ENCODE data around the gene MRM1. TPM values are rescaled to one million over a fixed set of nuclear protein-coding genes. Genes with fewer than 3 reads are reported as not detected.
A peak's percentile ranks its signal among the peaks of the same experiment; 100 is the strongest.

Gene MRM1
- polyA plus RNA-seq, 2 of the 4 experiments (the other 2 are of a cell fraction) = 12.7 to 21.7 TPM

GRCh38 chr17:36591434-36592315 lies 9.7 kb upstream of the MRM1 start, which contains the start of gene DHRS11 (continued):
- TF ChIP-seq CTCF (IDR thresholded peaks at IDR 0.05) (peak; percentile 21; the same call in 2 of the 3 replicates), SMC3 (IDR thresholded peaks at IDR 0.05) (no peak), MYC (IDR thresholded peaks at IDR 0.05; ENCODE audit: borderline replicate concordance, low read length) (no peak), MAFK (IDR thresholded peaks at IDR 0.05; ENCODE audit: partially characterized antibody) (no peak), KDM5A (IDR thresholded peaks at IDR 0.05) (no peak), HOXB13 (CRISPR knock-in tag; IDR thresholded peaks at IDR 0.05; ENCODE audit: low read depth) (no peak), NFE2L2 (conservative IDR thresholded peaks at IDR 0.05; ENCODE audit: low read length) (no peak), RNF2 (IDR thresholded peaks at IDR 0.05; ENCODE audit: borderline replicate concordance, low read depth) (no peak), ZC3H11A (IDR thresholded peaks at IDR 0.05) (no peak), CBX2 (IDR thresholded peaks at IDR 0.05; ENCODE audit: borderline replicate concordance, low read depth) (no peak), CEBPB (IDR thresholded peaks at IDR 0.05) (no peak), USF2 (IDR thresholded peaks at IDR 0.05) (no peak), NPAS2 (CRISPR knock-in tag; IDR thresholded peaks at IDR 0.05; ENCODE audit: borderline replicate concordance) (no peak), FOSL2 (IDR thresholded peaks at IDR 0.05) (no peak), FOSL2 (CRISPR knock-in tag; IDR thresholded peaks at IDR 0.05) (no peak), ESRRA (IDR thresholded peaks at IDR 0.05; ENCODE audit: borderline replicate concordance, low read length) (no peak), POLR2AphosphoS2 (conservative IDR thresholded peaks at IDR 0.05; ENCODE audit: low read length) (peak; percentile 93; the same call in 1 of the 2 replicates), E2F6 (IDR thresholded peaks at IDR 0.05; ENCODE audit: borderline replicate concordance, low read depth) (no peak), ZNF302 (CRISPR knock-in tag; IDR thresholded peaks at IDR 0.05) (no peak), RCOR1 (IDR thresholded peaks at IDR 0.05; ENCODE audit: low read depth, low read length) (no peak), JUN (IDR thresholded peaks at IDR 0.05) (peak; percentile 37 to 78; a peak in 3 of 5 replicates), ELK1 (IDR thresholded peaks at IDR 0.05; ENCODE audit: low read depth, low read length) (no peak), BHLHE40 (IDR thresholded peaks at IDR 0.05; ENCODE audit: low read depth, low read length) (no peak), HOXA7 (CRISPR knock-in tag; IDR thresholded peaks at IDR 0.05) (0 out of 2 replicates have a peak, but pooled peaks have one; percentile 37), EP300 (IDR thresholded peaks at IDR 0.05) (no peak), BCL3 (IDR thresholded peaks at IDR 0.05) (no peak), HES2 (IDR thresholded peaks at IDR 0.05) (no peak), HEYL (CRISPR knock-in tag; IDR thresholded peaks at IDR 0.05) (no peak), MAZ (IDR thresholded peaks at IDR 0.05; ENCODE audit: borderline replicate concordance, low read depth, low read length) (no peak), CBX8 (IDR thresholded peaks at IDR 0.05) (no peak), NR3C1 (IDR thresholded peaks at IDR 0.05) (no peak), GATA3 (IDR thresholded peaks at IDR 0.05; ENCODE audit: borderline replicate concordance) (no peak), RAD21 (conservative IDR thresholded peaks at IDR 0.05 in 1 of 2, IDR thresholded peaks at IDR 0.05 in 1 of 2) (peak in 1 of 2 experiments; percentile 30; a peak in 1 of 5 replicates), HOXB5 (CRISPR knock-in tag; IDR thresholded peaks at IDR 0.05) (no peak), EHMT2 (IDR thresholded peaks at IDR 0.05; ENCODE audit: low read depth) (no peak), TFCP2L1 (CRISPR knock-in tag; IDR thresholded peaks at IDR 0.05) (0 out of 2 replicates have a peak, but pooled peaks have one; percentile 30), EHF (CRISPR knock-in tag; IDR thresholded peaks at IDR 0.05) (no peak)
